ENCODE measurements around the gene TSPAN13.

TSPAN13 gene

GRCh38 chr7:16773884-16774283 lies 20.3 kb downstream of the TSPAN13 start:
- in situ Hi-C loops (cut with MboI; ENCODE audit: low sequenced_read_pairs) = no loop called here

GRCh38 chr7:16774294-16774693 lies 20.7 kb downstream of the TSPAN13 start:
- in situ Hi-C loops (cut with MboI; ENCODE audit: low sequenced_read_pairs) = no loop called here

- in situ Hi-C loops (cut with MboI; ENCODE audit: low sequenced_read_pairs) = no loop called here
Observed at GRCh38 chr7:16774986-16775385, 21.4 kb downstream of the TSPAN13 start.

- in situ Hi-C loops (cut with MboI; ENCODE audit: low sequenced_read_pairs) = no loop called here
Observed at GRCh38 chr7:16776053-16776452, 22.5 kb downstream of the TSPAN13 start.

- in situ Hi-C loops (cut with MboI; ENCODE audit: low sequenced_read_pairs) = no loop called here
Observed at GRCh38 chr7:16778476-16778875, 24.9 kb downstream of the TSPAN13 start.

GRCh38 chr7:16779051-16779450 lies 25.5 kb downstream of the TSPAN13 start:
- in situ Hi-C loops (cut with MboI; ENCODE audit: low sequenced_read_pairs) = no loop called here

- in situ Hi-C loops (cut with MboI; ENCODE audit: low sequenced_read_pairs) = no loop called here
Observed at GRCh38 chr7:16780596-16780995, 27.0 kb downstream of the TSPAN13 start.

GRCh38 chr7:16785321-16785720 lies 31.8 kb downstream of the TSPAN13 start:
- in situ Hi-C loops (cut with MboI; ENCODE audit: low sequenced_read_pairs) = no loop called here

GRCh38 chr7:16785846-16786245 lies 32.3 kb downstream of the TSPAN13 start:
- in situ Hi-C loops (cut with MboI; ENCODE audit: low sequenced_read_pairs) = no loop called here

GRCh38 chr7:16786257-16786656 lies 32.7 kb downstream of the TSPAN13 start:
- in situ Hi-C loops (cut with MboI; ENCODE audit: low sequenced_read_pairs) = no loop called here

- in situ Hi-C loops (cut with MboI; ENCODE audit: low sequenced_read_pairs) = no loop called here
Observed at GRCh38 chr7:16787127-16787526, 33.6 kb downstream of the TSPAN13 start.

GRCh38 chr7:16791071-16791470 lies 37.5 kb downstream of the TSPAN13 start:
- in situ Hi-C loops (cut with MboI; ENCODE audit: low sequenced_read_pairs) = no loop called here

GRCh38 chr7:16791905-16792698 lies 38.5 kb downstream of the TSPAN13 start:
- in situ Hi-C loops (cut with MboI; ENCODE audit: low sequenced_read_pairs) = no loop called here

GRCh38 chr7:16794986-16795385 lies 41.4 kb downstream of the TSPAN13 start:
- in situ Hi-C loops (cut with MboI; ENCODE audit: low sequenced_read_pairs) = no loop called here

- in situ Hi-C loops (cut with MboI; ENCODE audit: low sequenced_read_pairs) = no loop called here
Observed at GRCh38 chr7:16795624-16796023, 42.1 kb downstream of the TSPAN13 start.

- in situ Hi-C loops (cut with MboI; ENCODE audit: low sequenced_read_pairs) = loop anchor here (5.0 kb wide), 1 partner anchor 116 kb away; no protein-coding TSS in a partner anchor
Observed at GRCh38 chr7:16801111-16801542, 47.6 kb downstream of the TSPAN13 start.

- in situ Hi-C loops (cut with MboI; ENCODE audit: low sequenced_read_pairs) = loop anchor here (5.0 kb wide), 1 partner anchor 116 kb away; no protein-coding TSS in a partner anchor
Observed at GRCh38 chr7:16801579-16801978, 48.0 kb downstream of the TSPAN13 start.

GRCh38 chr7:16803125-16803524 lies 49.6 kb downstream of the TSPAN13 start:
- in situ Hi-C loops (cut with MboI; ENCODE audit: low sequenced_read_pairs) = loop anchor here (5.0 kb wide), 1 partner anchor 114 kb away; no protein-coding TSS in a partner anchor

- in situ Hi-C loops (cut with MboI; ENCODE audit: low sequenced_read_pairs) = loop anchor here (5.0 kb wide), 1 partner anchor 113 kb away; no protein-coding TSS in a partner anchor
Observed at GRCh38 chr7:16803881-16804673, 50.5 kb downstream of the TSPAN13 start.

- in situ Hi-C loops (cut with MboI; ENCODE audit: low sequenced_read_pairs) = loop anchor here (5.0 kb wide), 1 partner anchor 112 kb away; no protein-coding TSS in a partner anchor
Observed at GRCh38 chr7:16804674-16805439, 51.3 kb downstream of the TSPAN13 start, which contains the start of gene AGR2. TSS of gene AGR2 (minus strand) at chr7:16804999. CDS start at chr7:16801796, 3,203 bp downstream.

GRCh38 chr7:16805441-16805840 lies 51.9 kb downstream of the TSPAN13 start:
- in situ Hi-C loops (cut with MboI; ENCODE audit: low sequenced_read_pairs) = no loop called here

Measured in HL-60/S4 (cell line).